Fibroblast of villous mesenchyme (primary cell): Measurements from ENCODE around the gene PCGF5. TPM values are rescaled to one million over a fixed set of nuclear protein-coding genes. Genes with fewer than 3 reads are reported as not detected.

Experiments used
- DNase-seq: peaks from one replicate; pipeline ENCODE4 v3.0.0-alpha.2; 2010; ENCODE audit warnings: low read depth
- H3K4me3 ChIP-seq: 2 replicates; pipeline ENCODE4 v1.5.1; 2011; ENCODE audit warnings: low read depth, mild to moderate bottlenecking, low read length
- total RNA-seq: library from RNA; depleted of rRNA; stranded (reverse); fragments of >200 nt; gene quantifications from 2 replicates; pipeline ENCODE4 v1.2.3, GENCODE V29; 2012
- TF ChIP-seq, protein P1 (sequence below): IDR thresholded peaks from 2 replicates; pipeline ENCODE4 v1.5.1; 2012; ENCODE audit warnings: low read depth, mild to moderate bottlenecking, low read length; ENCODE audit not compliant: insufficient read depth

PCGF5 gene
- total RNA-seq, 1 donor: 29.4 TPM

DNA sequence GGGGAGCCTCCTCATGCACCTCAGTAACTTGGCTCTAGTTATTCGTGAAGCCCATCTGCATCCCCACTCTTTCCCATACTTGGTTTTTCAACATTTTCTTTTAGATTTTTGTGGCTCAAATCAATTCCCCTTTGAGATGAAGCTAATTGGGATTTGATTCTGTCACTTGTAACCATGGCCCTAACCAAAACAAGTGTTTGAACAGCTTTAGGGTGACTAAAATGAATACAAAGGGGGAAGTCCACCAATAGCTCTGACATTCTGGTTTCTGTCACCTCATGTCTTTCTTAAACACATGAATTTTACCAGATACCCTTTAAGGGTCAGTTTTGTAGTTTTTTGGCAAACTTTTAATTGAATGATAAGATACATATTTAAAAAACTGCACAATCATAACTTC lies 87.0 kb downstream of the PCGF5 start:
- TF ChIP-seq, protein P1, sequence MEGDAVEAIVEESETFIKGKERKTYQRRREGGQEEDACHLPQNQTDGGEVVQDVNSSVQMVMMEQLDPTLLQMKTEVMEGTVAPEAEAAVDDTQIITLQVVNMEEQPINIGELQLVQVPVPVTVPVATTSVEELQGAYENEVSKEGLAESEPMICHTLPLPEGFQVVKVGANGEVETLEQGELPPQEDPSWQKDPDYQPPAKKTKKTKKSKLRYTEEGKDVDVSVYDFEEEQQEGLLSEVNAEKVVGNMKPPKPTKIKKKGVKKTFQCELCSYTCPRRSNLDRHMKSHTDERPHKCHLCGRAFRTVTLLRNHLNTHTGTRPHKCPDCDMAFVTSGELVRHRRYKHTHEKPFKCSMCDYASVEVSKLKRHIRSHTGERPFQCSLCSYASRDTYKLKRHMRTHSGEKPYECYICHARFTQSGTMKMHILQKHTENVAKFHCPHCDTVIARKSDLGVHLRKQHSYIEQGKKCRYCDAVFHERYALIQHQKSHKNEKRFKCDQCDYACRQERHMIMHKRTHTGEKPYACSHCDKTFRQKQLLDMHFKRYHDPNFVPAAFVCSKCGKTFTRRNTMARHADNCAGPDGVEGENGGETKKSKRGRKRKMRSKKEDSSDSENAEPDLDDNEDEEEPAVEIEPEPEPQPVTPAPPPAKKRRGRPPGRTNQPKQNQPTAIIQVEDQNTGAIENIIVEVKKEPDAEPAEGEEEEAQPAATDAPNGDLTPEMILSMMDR: no peak
- no peak overlapping the region for H3K4me3 ChIP-seq
- DNase-seq: no peak

DNA sequence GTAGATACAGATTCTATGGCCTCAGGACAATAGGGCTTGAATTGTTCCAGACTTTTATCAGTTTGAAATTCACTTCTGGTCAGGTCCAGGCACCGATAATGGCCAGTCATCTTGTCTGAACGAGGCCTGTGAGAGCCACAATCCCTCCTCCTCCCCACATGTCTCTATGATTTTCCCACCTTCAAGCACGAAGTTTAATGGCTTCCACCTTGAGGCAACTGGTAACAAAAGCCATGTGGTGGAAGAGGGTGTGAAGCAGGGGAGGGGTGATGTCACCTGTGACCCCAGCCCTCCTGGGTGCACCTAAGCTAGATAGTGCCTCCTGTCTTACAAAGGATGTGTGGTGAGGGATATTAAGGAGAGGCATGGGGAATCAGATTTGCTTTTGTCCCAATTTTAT lies 89.2 kb downstream of the PCGF5 start:
- TF ChIP-seq, protein P1: no peak
- no peak overlapping the region for H3K4me3 ChIP-seq
- no peak for DNase-seq

DNA sequence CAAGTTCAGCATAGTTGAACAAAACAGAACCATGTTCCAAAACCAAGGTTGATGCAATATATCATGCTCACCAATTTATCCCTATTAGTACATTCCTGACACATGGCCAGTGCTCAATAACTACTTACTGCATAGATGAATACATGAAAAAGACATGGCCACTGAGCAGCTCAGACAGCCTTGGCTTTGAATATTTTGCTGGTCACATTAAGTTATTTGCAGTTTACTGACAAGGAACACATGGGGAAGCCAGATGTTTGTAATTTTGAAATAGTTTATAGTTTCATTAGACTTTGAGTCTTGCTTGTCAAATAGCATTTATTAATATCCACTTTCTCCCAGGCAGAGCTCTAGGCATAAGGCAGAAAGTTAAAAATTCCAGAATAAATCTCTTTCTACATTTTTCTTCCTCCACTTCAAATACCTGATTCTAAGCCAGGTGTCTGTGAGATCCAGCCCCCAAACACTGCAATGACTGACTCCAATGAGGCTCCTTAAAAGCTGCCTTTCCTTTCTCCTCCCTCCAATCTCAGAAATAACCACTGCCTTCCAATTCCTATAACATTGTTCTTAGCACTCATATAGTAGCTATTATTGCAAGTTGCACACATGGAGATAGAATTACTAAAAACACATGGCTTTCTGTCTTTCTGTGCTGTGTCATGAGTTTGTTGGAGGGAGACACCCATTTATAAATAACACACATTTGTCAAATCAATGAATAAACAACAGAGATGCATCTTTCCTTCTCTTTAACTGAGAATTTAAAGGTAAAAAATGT lies 91.3 kb downstream of the PCGF5 start:
- DNase-seq: peak; percentile 36
- TF ChIP-seq, protein P1: no peak
- no peak overlapping the region for H3K4me3 ChIP-seq

DNA sequence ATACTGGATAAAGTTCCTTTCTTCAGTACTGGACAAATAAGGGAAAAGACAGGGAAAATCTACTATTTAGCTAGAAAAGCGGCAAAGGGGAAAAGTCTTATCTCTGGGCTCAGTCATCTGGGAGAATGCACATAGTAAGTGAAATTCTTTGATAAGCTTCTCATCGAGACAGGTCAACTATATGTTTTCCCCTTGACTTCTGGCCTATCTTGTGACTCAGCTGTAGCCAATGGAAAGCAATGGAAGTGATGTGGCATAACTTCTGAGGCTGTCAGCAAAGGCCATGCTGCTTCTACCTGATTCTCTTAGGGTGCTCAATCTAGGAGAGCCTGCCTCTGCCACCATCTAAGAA lies 91.9 kb downstream of the PCGF5 start:
- no peak for DNase-seq
- no peak overlapping the region for H3K4me3 ChIP-seq
- TF ChIP-seq, protein P1: no peak

DNA sequence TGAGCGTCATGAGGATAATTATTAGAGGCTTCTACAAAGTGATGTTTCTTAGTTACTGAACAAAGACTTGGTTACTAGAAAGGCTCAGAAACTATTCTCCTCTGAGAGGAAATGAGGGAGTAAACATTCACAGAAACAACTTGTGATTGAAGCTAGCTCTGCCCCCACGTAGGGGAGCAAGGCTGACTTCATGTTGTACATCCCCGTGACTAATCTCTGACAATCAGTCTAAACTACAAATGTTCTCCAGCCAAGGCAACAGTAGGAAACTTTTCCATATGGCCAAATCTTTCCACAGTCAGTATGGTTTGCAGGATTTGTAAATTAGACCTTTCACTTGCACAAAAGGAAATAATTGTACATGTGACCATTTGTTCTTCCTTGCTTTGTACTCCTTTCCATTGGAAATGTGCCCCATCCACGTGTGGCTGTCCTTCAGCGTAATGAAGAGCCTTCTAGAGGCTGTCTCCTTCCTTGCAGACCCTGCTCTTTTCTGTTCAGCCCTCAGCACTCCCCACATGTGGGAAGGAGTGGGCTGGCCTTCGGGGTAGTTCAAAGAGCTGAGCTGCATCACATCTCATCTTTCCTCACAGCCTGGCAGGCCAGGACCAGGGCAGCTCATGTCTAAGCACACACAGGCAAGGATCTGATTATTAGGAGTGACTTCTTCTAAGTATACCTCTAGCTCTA lies 93.5 kb downstream of the PCGF5 start:
- H3K4me3 ChIP-seq: no peak overlapping the region
- TF ChIP-seq, protein P1: no peak
- peak; percentile 80 for DNase-seq

DNA sequence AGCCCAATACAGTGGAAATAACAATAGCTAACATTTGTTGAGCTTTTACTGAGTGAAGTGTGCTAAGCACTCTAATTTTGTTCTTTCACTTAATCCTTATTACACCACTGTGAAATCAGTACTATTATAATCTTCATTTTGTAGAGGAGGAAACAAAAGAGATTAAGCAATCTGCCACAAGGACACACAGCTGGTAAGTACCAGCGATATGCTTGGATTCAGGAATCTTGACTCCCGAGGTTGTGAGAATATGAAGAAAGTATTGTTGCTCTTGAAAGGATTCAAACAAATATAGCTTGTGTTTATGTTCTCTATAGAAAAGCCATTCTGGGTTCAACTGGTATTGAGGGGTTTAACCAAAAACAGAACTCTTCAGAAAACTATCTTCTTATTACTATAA lies 96.0 kb downstream of the PCGF5 start:
- TF ChIP-seq, protein P1: no peak
- H3K4me3 ChIP-seq: no peak overlapping the region
- DNase-seq: no peak
